ENCODE measurements around the gene C1orf159.

The C1orf159 gene

DNA sequence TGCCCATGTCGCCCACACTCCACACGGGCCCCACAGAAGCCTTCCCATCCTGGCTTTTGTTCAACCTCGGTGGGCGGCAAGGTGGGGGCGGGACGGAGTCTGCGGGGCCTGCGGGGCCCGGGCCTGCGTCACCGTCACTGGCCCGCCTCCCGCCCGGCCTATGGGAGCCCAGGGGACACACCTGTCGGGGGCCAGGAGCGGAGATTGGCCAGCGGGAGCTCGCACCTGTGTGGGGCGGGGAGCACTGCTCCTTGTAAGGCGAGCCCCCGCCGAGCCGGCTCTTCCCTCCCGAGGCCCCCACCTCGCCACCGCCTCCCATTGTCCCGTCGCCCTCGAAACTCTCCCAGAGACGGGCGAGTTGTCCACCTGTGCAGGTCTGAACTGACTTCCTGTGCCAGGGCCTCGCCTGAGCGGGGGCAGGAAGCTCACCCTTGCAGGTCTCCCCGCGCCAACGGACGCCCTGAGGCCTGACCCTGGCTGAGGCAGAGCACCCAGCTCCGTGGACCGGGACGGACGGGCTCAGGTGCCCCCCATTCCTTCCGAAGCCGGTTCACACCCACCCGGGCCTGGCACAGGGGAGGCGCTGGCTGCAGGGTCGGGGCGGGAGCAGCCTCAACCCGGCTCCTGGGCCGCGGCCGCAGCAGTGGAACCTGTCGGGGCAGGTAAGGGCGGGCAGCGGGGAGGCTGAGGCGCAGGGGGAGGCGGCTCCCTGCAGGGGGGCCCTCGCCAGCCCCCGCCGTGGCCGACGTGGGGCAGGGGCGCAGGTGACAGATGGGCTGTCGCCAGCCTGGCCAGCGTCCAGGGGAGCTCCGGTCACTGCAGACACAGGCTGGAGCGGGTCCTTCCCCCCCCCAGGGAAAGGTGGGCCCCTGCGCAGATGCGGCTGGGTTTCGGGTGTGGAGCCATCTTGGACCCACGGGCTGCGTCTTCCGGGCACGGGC is 47.0 kb upstream of the C1orf159 start:
- POLR2A ChIA-PET = no interaction called here
- no peak for DNase-seq (ENCODE audit: extremely low spot score)
- CTCF ChIA-PET = no interaction called here
- TF ChIP-seq NFRKB (IDR thresholded peaks at IDR 0.05) = no peak

DNA sequence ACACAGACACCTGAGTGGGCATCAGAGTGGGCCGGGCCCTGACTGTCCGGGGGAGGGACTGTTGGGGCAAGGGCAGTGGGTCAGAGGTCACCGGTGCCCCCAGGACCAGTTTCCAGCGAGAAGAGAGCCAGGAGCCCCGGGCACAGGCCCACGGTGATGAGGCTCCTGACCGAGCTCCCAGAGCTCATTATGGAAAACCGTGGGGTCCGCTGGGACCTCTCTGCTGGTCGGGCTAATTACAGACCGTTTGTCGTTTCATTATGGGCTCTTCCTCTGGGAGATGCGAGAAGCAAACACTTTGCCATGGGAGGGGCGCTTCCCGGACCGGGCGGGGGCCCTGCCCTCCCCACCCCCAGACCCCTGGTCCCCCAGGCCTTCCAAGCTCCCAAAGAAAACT is 45.8 kb upstream of the C1orf159 start:
- POLR2A ChIA-PET = no interaction called here
- TF ChIP-seq ZNF384 (IDR thresholded peaks at IDR 0.05) (no peak), SUZ12 (IDR thresholded peaks at IDR 0.05) (no peak), NFRKB (IDR thresholded peaks at IDR 0.05) (no peak), FOXA1 (IDR thresholded peaks at IDR 0.05) (no peak), ELF4 (IDR thresholded peaks at IDR 0.05) (no peak), FOXK2 (IDR thresholded peaks at IDR 0.05) (no peak), ARNT (IDR thresholded peaks at IDR 0.05) (no peak)
- CTCF ChIA-PET = no interaction called here
- DNase-seq (ENCODE audit: extremely low spot score) = no peak

DNA sequence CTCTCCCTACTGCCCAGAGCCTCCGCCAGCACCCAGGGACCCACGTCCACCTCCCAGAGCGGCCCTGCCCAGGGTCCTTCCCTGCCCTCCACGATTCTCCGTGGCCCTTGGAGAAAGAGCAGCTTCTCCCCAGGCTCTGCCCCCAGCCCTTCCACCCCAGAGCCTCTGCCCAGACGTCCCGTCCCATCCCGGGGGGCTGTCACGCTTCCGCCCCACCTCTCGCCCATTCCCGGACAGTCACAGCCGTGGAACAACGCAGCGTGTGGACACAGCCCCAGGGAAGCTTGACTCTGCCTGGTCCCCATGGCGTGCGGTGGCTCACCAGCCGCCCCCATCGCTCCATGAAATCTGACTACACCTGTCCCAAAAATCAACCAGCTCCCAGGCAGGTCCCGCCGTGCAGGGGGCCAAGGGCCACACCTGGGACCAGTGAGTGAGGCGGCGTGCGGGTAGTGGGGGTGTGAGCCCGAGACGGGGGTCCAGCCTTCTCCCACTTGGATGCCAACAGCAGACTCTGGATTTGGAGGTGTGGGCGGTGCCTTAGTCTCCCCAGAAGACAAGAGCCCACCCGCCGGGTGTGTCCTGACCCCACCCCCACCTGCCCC is 45.3 kb upstream of the C1orf159 start:
- POLR2A ChIA-PET = no interaction called here
- TF ChIP-seq HDGF (IDR thresholded peaks at IDR 0.05; ENCODE audit: borderline replicate concordance) (no peak), CTBP1 (IDR thresholded peaks at IDR 0.05; ENCODE audit: borderline replicate concordance) (no peak), FOXA1 (IDR thresholded peaks at IDR 0.05) (no peak), ZNF384 (IDR thresholded peaks at IDR 0.05) (no peak)
- no peak for DNase-seq (ENCODE audit: extremely low spot score)
- CTCF ChIA-PET = no interaction called here

DNA sequence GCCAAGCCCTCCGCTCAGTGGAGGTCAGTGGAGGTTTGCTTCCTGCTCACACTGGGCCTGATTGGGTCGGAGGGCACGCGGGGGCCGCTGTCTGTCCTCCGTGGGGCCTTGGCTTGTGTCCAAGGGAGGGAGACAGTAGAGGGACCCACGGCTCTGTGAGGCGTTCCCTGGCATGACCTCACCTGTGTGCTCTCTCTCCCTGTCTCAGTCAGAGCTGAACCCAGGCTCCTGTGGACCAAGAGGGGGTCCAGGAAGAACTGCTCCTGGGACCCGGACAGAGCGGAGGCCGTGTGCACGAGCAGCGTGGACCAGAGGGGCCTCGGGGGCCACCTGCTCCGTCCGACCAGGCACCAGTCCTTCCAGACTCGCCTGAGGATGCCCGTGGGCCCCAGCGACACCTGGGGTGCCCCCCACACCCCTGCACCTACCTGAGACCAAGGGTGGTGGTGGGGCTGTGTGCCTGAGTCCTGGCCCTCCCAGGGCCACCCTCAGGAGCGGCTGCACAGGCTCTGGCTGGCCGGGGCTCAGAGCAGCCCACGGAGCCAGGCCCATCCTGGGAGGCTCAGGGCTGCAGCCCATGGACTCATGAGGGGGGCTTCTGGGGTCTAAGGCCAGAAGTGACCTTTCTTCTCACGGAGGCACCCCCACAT is 44.5 kb upstream of the C1orf159 start:
- ChIA-PET CTCF (no interaction called here), POLR2A (no interaction called here)
- TF ChIP-seq SUZ12 (IDR thresholded peaks at IDR 0.05) = no peak
- no peak for TF ChIP-seq CTBP1 (IDR thresholded peaks at IDR 0.05; ENCODE audit: borderline replicate concordance)
- no peak for TF ChIP-seq FOXA1 (IDR thresholded peaks at IDR 0.05)
- no peak for TF ChIP-seq FOXK2 (IDR thresholded peaks at IDR 0.05)
- no peak for TF ChIP-seq FOXM1 (IDR thresholded peaks at IDR 0.05; ENCODE audit: borderline replicate concordance)
- no peak for TF ChIP-seq ELF4 (IDR thresholded peaks at IDR 0.05)
- TF ChIP-seq NFRKB (IDR thresholded peaks at IDR 0.05) = no peak
- no peak for TF ChIP-seq LEF1 (IDR thresholded peaks at IDR 0.05; ENCODE audit: borderline replicate concordance)
- TF ChIP-seq L3MBTL2 (conservative IDR thresholded peaks at IDR 0.05) = no peak
- no peak for TF ChIP-seq ZNF384 (IDR thresholded peaks at IDR 0.05)
- no peak for TF ChIP-seq SP1 (IDR thresholded peaks at IDR 0.05)
- no peak for TF ChIP-seq HDGF (IDR thresholded peaks at IDR 0.05; ENCODE audit: borderline replicate concordance)
- TF ChIP-seq, protein P1, sequence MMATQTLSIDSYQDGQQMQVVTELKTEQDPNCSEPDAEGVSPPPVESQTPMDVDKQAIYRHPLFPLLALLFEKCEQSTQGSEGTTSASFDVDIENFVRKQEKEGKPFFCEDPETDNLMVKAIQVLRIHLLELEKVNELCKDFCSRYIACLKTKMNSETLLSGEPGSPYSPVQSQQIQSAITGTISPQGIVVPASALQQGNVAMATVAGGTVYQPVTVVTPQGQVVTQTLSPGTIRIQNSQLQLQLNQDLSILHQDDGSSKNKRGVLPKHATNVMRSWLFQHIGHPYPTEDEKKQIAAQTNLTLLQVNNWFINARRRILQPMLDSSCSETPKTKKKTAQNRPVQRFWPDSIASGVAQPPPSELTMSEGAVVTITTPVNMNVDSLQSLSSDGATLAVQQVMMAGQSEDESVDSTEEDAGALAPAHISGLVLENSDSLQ (IDR thresholded peaks at IDR 0.05) = no peak
- TF ChIP-seq ARNT (IDR thresholded peaks at IDR 0.05) = no peak
- no peak for DNase-seq (ENCODE audit: extremely low spot score)

DNA sequence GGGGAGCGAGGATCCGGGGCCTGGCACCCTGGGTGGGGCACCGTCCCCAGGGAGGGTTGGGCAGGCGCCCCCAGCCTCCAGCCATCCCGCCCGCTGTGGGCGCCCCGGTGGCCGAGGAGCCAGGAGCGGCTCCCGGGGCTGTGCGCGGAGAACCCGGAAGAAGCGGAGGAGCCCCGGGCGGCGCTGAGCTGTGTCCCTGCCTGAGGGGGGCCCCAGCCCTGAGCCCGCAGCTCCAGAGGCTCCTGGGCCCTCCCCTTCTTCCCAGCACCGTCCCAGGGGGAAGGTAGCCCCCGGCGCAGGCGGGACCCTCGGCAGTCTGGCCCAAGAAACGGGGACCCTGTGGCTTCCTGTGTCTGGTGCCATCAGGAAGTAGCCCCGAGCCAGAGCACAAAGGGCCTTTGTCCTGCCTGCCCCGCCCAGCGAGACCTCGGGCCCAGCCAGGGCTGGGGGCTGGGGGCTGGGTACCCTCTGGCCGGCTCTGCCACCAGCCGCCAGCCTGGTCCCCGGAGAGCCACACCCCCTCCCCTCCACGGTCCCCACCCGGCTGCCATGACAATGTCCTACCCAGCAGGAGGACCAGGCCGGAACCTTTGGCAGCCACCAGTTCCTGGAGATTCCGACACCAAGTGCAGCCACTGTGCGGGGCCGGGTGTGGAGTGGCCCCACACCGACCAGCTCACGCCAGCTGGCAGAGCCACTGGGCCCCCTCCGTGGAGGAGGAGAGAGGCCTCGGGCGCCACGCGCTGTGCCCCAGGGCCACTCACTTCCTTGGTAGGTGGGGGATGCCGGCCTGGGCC is 42.2 kb upstream of the C1orf159 start:
- POLR2A ChIA-PET = interaction anchor here (1.6 kb wide), 1 partner anchor 74 kb away, joined by 5 read pairs; the partner anchor contains the start of genes B3GALT6 and SDF4
- no peak for DNase-seq (ENCODE audit: extremely low spot score)
- CTCF ChIA-PET = no interaction called here
- TF ChIP-seq, protein P1 (IDR thresholded peaks at IDR 0.05) = no peak
- no peak for TF ChIP-seq SP1 (IDR thresholded peaks at IDR 0.05)
- no peak for TF ChIP-seq FOXM1 (IDR thresholded peaks at IDR 0.05; ENCODE audit: borderline replicate concordance)
- TF ChIP-seq ZNF384 (IDR thresholded peaks at IDR 0.05) = no peak
- TF ChIP-seq ELF4 (IDR thresholded peaks at IDR 0.05) = no peak
- no peak for TF ChIP-seq SUZ12 (IDR thresholded peaks at IDR 0.05)

DNA sequence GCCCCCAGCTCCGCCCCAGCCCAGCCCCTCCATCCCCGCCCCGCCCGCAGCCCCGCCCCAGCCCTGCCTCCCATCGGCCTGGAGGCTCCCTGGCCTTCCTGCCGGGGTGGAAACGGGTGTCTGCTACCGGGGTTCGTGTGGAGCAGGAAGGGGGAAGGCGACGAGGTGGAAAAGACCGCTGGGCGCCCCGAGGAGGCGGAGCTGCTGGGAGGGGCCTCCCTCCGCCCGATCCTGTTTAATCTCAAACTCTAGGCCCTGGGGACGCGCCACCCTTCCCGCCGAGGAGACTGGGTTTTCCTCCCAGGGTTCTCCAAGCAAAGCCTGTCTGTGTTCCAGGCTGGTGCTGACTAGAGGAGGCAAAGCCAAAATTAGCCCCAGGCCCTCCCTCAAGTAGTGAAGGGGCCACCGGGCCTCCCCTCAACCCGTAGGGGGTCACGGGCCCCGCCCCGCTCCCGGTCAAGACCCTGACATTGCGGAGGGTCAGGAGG is 41.6 kb upstream of the C1orf159 start:
- CTCF ChIA-PET = no interaction called here
- POLR2A ChIA-PET = interaction anchor here (1.6 kb wide), 1 partner anchor 75 kb away, joined by 5 read pairs; the partner anchor contains the start of genes B3GALT6 and SDF4
- peak; percentile 61 for DNase-seq (ENCODE audit: extremely low spot score)
- TF ChIP-seq L3MBTL2 (conservative IDR thresholded peaks at IDR 0.05) (no peak), FOXK2 (IDR thresholded peaks at IDR 0.05) (no peak), LEF1 (IDR thresholded peaks at IDR 0.05; ENCODE audit: borderline replicate concordance) (no peak), FOXM1 (IDR thresholded peaks at IDR 0.05; ENCODE audit: borderline replicate concordance) (no peak), BHLHE40 (IDR thresholded peaks at IDR 0.05; ENCODE audit: borderline replicate concordance) (no peak), ELF4 (IDR thresholded peaks at IDR 0.05) (no peak), FOXA1 (IDR thresholded peaks at IDR 0.05) (no peak), ZNF384 (IDR thresholded peaks at IDR 0.05) (no peak), CTBP1 (IDR thresholded peaks at IDR 0.05; ENCODE audit: borderline replicate concordance) (no peak), SUZ12 (IDR thresholded peaks at IDR 0.05) (no peak), ARNT (IDR thresholded peaks at IDR 0.05) (no peak), SP1 (IDR thresholded peaks at IDR 0.05) (no peak), HDGF (IDR thresholded peaks at IDR 0.05; ENCODE audit: borderline replicate concordance) (no peak), NFRKB (IDR thresholded peaks at IDR 0.05) (no peak), TARDBP (IDR thresholded peaks at IDR 0.05) (no peak)
- TF ChIP-seq, protein P1 (IDR thresholded peaks at IDR 0.05) = no peak

Data from HEK293T (cell line).